OCI-LY3 (cell line): ENCODE data around the gene PRDM16.

Source experiments
- H2AFZ ChIP-seq: fragments of 200-600, 300-600 bp; shearing (Covaris generic); 2 replicates; pipeline ENCODE4 v1.6.0; 2014; ENCODE audit warnings: antibody characterized with exemption, low read depth, low read length
- H3K27ac ChIP-seq: fragments of 200-600, 300-600 bp; sonication (generic); 2 replicates; pipeline ENCODE4 v1.5.1; 2014; ENCODE audit warnings: mild to moderate bottlenecking, low read length, moderate library complexity, mixed read lengths
- H3K27me3 ChIP-seq: fragments of 200-600, 300-600 bp; sonication (generic); 2 replicates; pipeline ENCODE4 v1.6.1; 2014; ENCODE audit warnings: low read depth, low read length, mixed read lengths
- H3K36me3 ChIP-seq: fragments of 200-600, 300-600 bp; sonication (generic); replicated peaks from 2 replicates; pipeline ENCODE3; 2014; ENCODE audit warnings: low read depth, low read length, mixed read lengths
- H3K4me1 ChIP-seq: fragments of 300-600, 200-600 bp; sonication (generic); 2 replicates; pipeline ENCODE4 v1.6.1; 2014; ENCODE audit warnings: low read length, mixed read lengths
- H3K4me2 ChIP-seq: fragments of 200-600, 300-600 bp; sonication (generic); 2 replicates; pipeline ENCODE4 v1.6.1; 2014; ENCODE audit warnings: low read length, mixed read lengths
- H3K4me3 ChIP-seq: fragments of 300-600, 200-600 bp; sonication (generic); 2 replicates; pipeline ENCODE4 v1.5.1; 2014; ENCODE audit warnings: antibody characterized with exemption, mild to moderate bottlenecking, low read length, moderate library complexity
- H3K79me2 ChIP-seq: fragments of 300-600, 200-600 bp; shearing (Covaris generic); 2 replicates; pipeline ENCODE4 v1.6.1; 2014; ENCODE audit warnings: mild to moderate bottlenecking, low read length, mixed read lengths
- H3K9ac ChIP-seq: fragments of 300-600, 200-600 bp; shearing (Covaris generic); 2 replicates; pipeline ENCODE4 v1.6.0; 2014; ENCODE audit warnings: mild to moderate bottlenecking, low read length, moderate library complexity
- H3K9me3 ChIP-seq: fragments of 200-600, 300-600 bp; shearing (Covaris generic); 2 replicates; pipeline ENCODE4 v1.6.1; 2014; ENCODE audit warnings: low read length, mixed read lengths; ENCODE audit not compliant: insufficient read depth
- H4K20me1 ChIP-seq: fragments of 200-600, 300-600 bp; sonication (generic); 2 replicates; pipeline ENCODE4 v1.6.1; 2016; ENCODE audit warnings: low read length, mixed read lengths; ENCODE audit not compliant: insufficient read depth
- CTCF ChIP-seq: fragments of 200-600, 300-600 bp; sonication (generic); IDR thresholded peaks from 2 replicates; pipeline ENCODE4 v1.5.1; 2014; ENCODE audit warnings: antibody characterized with exemption, low read length, low read depth
- EZH2phosphoT487 ChIP-seq: fragments of 200-600 bp; shearing (Covaris generic); IDR thresholded peaks from 2 replicates; pipeline ENCODE4 v1.6.1; 2018; ENCODE audit warnings: antibody characterized with exemption, mixed run types, low read depth

PRDM16 gene

DNA sequence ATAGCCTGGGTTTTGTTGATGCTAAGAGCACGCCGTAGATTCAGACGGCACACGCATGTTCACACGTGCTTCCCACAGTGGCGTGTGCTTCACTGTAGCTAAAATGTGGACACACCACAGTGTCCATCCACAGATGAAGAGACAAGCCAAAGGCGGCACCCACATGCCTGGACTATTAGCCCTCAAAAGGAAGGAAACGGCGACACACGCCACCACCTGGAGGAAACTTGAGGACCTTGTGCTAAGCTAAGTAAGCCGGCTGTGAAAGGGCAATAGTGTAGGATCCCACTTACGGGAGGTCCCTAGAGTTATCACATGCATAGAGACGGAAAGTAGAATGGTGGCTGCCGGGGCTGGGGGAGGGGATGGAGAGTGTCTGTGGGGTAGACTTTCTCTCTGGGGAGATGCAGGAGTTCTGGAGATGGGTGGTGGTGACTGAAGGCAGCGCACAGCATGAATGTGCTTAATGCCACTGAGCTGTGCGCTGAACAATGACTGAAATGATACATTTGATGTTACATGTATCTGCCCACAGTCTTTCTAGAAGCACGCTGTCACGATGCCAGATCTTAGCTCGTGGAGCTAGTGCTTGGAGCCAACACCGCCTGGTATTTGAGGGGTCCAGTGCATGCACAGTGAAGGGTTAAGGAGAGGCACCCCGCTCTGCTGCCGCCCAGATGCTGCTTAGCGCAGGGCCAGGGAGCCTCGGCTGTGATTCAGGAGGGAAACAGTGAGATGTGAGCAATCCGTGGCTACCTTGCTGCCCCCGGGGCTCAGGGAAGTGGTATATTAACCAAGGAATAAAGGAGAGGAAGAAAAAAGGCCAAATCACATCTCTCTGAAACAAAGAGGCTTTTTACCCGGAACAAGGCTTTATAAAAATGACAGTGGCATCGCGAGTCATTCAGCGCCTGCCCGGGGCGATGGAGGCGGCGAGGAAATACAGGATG, 103.7 kb downstream of the PRDM16 start:
- H3K27me3 ChIP-seq: no peaks in the 10 kb centered on the region
- no peaks in the 10 kb centered on the region for H3K79me2 ChIP-seq
- H3K4me1 ChIP-seq: no peaks in the 10 kb centered on the region
- no peak overlapping the region for H3K4me3 ChIP-seq
- H3K9me3 ChIP-seq: no peaks in the 10 kb centered on the region
- H3K4me2 ChIP-seq: no peak overlapping the region
- no peaks in the 10 kb centered on the region for H3K36me3 ChIP-seq
- H4K20me1 ChIP-seq: no peaks in the 10 kb centered on the region
- H3K27ac ChIP-seq: no peak overlapping the region
- no peak overlapping the region for H2AFZ ChIP-seq
- H3K9ac ChIP-seq: no peak overlapping the region
- no peak for TF ChIP-seq CTCF
- TF ChIP-seq EZH2phosphoT487: no peak

DNA sequence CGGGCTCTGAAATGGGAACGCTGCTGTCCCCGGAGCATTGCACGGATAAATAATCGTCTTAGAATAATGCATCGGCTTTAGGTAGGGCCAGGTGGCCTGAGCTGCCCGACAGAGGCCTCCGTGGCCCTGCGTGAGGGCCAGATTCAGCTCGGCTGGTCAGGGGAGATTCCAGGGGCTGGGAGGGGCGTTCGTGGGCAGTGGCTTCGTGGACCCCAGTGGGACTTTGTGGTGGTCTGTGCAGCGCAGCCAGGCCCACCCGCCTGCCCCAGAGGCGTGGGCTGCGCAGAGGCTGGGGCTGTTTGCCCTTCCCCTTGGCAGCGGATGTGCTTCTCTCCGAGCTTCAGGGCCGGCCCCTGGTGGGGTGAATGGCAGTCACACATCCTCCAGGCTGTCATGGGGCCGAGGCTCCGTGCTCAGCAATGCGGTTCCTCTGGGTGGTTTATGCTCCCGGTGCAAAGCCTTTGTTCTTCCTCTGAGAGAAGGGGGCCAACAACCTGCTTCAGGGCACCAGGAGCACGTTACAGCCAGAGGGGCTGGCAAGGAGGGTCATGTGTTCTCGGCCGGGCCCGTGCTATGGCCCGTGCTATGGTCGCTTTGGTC, 104.5 kb downstream of the PRDM16 start:
- Histone ChIP-seq H3K36me3 (no peaks in the 10 kb centered on the region), H4K20me1 (no peaks in the 10 kb centered on the region), H3K9me3 (no peaks in the 10 kb centered on the region), H3K4me1 (no peaks in the 10 kb centered on the region), H2AFZ (no peak overlapping the region), H3K4me3 (no peak overlapping the region), H3K27ac (no peak overlapping the region), H3K9ac (no peak overlapping the region), H3K4me2 (no peak overlapping the region), H3K27me3 (no peaks in the 10 kb centered on the region), H3K79me2 (no peaks in the 10 kb centered on the region)
- no peak for TF ChIP-seq EZH2phosphoT487
- TF ChIP-seq CTCF: no peak

GRCh38 chr1:3174487-3175247, 105.7 kb downstream of the PRDM16 start:
- Histone ChIP-seq H3K4me1 (no peaks in the 10 kb centered on the region), H2AFZ (no peak overlapping the region), H3K36me3 (no peaks in the 10 kb centered on the region), H3K9ac (no peak overlapping the region), H3K4me3 (no peak overlapping the region), H3K79me2 (no peaks in the 10 kb centered on the region), H3K4me2 (no peak overlapping the region), H3K9me3 (no peaks in the 10 kb centered on the region), H3K27me3 (no peaks in the 10 kb centered on the region), H4K20me1 (no peaks in the 10 kb centered on the region), H3K27ac (no peak overlapping the region)
- TF ChIP-seq EZH2phosphoT487: no peak
- no peak for TF ChIP-seq CTCF

DNA sequence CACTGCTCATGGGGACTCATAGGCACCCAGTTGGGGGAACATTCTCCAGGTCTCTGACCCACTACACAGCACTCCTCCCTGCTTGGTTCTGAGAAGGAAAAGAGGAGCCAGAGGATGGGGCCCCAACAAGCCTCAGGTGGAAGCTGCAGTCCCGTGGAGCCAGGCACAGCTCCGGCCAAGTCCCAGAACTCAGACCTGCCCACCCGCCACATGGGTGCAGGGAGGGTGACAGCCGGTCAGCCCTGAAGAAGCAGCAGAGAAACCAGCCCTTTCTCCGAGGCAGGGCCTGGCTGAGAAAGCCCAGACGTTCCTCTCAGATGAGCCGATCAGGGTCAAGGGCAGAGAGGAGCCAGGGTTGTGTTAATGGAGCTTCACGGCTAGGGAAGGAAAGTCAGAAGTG, 106.5 kb downstream of the PRDM16 start:
- no peak overlapping the region for H3K4me3 ChIP-seq
- no peaks in the 10 kb centered on the region for H4K20me1 ChIP-seq
- TF ChIP-seq CTCF (no peak), EZH2phosphoT487 (no peak)
- H3K36me3 ChIP-seq: no peaks in the 10 kb centered on the region
- no peaks in the 10 kb centered on the region for H3K79me2 ChIP-seq
- H3K9ac ChIP-seq: no peak overlapping the region
- H3K4me2 ChIP-seq: no peak overlapping the region
- no peak overlapping the region for H3K27ac ChIP-seq
- H3K4me1 ChIP-seq: no peaks in the 10 kb centered on the region
- H3K27me3 ChIP-seq: no peaks in the 10 kb centered on the region
- no peak overlapping the region for H2AFZ ChIP-seq
- H3K9me3 ChIP-seq: no peaks in the 10 kb centered on the region
